T-helper 1 cell treated with Interleukin-12 subunit alpha and Interleukin-12 subunit beta and Interleukin-4 antibody, amounts not matched to agents 30 ng/mL and 1 ng/mL, for 36 hours (primary cell): ENCODE results near the gene TP53AIP1. TPM values are rescaled to one million over a fixed set of nuclear protein-coding genes. Genes with fewer than 3 reads are reported as not detected.

Experiments used
- intact Hi-C: fragments of 100-400 bp; cut with micrococcal nuclease; formaldehyde crosslinking; loops from one replicate; pipeline ENCODE4 v1.15.1; 2024
- total RNA-seq: library from RNA; stranded (reverse); gene quantifications from 2 replicates; pipeline ENCODE4 v1.2.3, GENCODE V29; 2022

Gene TP53AIP1
- total RNA-seq, 1 donor from 2014 or later: not detected

DNA sequence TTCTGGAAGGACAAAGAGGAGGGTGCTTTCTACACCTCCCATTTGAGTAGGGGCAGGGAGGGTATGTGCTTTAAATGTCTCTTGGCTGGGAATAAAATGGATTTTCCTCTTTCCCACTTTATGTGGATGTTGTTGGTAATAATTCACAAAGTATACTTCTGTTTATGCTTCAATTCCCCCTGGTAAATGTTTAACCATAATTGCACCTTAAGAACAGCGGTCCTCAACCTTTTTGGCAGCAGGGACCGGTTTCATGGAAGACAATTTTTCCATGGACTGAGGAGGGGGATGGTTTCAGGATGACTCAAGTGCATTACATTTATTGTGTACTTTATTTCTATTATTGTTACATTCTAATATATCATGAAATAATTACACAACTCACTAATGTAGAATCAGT is 4.0 kb upstream of the TP53AIP1 start:
- intact Hi-C loops: no loop called here

DNA sequence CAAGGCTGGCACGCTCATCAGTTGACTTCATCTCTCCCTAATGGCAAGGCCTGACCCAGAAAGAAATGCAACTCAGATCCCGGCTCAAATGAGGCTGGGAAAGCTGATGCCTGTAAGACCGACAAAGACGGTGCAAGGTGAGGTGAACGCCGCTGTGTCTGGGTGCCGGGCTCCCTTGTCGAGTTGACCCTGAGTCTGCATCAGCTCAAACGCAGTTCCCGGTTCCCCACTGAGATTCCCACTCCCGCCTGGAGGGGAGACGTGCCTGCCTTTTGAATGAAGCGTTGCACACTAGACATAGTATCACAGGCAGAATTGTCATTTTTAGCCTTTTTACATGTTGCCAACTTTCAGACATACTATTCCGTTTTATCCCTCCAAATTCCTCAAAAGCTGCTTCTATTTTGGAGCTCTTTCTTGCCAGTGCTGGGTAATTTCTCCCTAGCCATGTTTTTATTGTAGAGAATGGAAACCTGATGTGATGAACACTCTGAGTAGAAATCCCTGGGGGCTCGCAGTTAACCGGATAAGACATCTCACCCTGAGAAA is 831 bp upstream of the TP53AIP1 start:
- intact Hi-C loops: no loop called here

- intact Hi-C loops: no loop called here
Measured at GRCh38 chr11:128942272-128942612, 429 bp downstream of the TP53AIP1 start.

- intact Hi-C loops: no loop called here
Measured at GRCh38 chr11:128941573-128942271, 949 bp downstream of the TP53AIP1 start.

GRCh38 chr11:128941110-128941509 is 1.6 kb downstream of the TP53AIP1 start:
- intact Hi-C loops: no loop called here

GRCh38 chr11:128940603-128941002 is 2.1 kb downstream of the TP53AIP1 start:
- intact Hi-C loops: no loop called here

- intact Hi-C loops: no loop called here
Measured at GRCh38 chr11:128940156-128940555, 2.5 kb downstream of the TP53AIP1 start.

DNA sequence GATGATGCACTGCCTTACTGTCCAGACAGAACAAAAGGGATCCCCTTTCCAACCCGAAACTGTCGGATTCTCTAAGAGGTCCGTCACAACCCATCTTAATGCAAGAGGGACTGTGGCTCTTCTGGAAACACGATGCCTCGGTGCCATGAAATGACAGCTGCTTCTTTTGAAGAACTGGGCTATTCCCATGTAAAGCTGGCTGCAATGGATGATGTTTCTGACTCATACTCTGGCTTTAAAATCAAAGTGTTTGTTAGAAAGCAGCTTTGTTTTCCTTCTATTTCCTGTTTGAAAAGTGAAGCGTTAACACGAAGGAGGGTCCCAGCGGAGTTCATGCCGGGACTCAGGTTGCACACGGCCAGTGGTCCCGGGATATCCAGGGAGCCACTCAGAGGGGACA is 3.1 kb downstream of the TP53AIP1 start:
- intact Hi-C loops: no loop called here

GRCh38 chr11:128938156-128938885 is 4.3 kb downstream of the TP53AIP1 start:
- intact Hi-C loops: no loop called here

GRCh38 chr11:128937480-128937879 is 5.2 kb downstream of the TP53AIP1 start:
- intact Hi-C loops: no loop called here

DNA sequence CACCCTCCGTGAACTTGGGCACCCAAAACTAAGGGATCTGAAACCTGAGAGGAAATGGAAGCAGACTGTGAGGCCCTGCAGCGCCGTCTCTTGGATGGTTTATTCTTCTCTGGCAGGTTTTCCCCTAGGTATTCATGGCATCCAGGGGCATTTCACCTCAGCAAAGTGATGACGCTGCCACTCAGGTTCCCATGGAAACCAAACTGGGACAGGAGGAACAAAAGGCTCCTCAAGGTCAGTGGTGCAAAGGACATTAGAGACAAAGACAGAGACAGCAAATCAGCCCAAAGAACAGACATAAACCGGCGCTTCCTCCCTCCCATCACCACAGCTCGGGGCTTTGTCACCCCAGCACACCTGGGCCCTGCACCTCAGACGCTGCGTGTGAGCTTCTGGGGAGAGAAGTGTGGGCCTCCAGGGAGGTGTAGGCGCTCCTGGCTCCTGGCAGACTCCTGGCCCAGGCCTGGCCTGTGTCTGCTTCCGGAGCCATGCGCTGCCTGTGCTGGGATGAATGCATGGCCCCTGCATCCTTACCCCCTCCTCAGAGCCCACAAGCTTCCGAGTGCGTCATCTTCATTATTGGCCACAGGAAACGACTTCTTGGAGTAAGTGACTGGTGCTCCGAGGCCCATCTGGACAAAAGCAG is 5.9 kb downstream of the TP53AIP1 start:
- intact Hi-C loops: no loop called here

DNA sequence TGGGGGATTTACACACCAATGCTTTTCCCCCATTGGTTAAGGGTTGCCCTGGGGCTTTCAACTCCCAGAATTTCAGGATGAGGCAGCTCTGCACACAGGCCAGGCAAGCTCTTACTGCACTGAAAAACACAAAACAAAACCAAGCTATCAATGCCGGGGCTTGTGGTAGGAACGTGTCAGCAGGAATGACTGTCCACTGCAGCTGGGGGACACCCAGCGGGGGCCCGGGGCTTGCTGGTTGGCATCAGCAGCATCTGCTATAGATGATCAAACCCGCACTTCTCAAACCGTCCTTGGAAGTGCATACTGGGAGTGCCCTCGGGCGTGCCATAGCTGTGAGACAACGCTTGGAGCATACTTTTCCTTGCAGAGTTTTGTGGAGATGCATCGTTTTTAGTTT is 7.7 kb downstream of the TP53AIP1 start:
- intact Hi-C loops: no loop called here

GRCh38 chr11:128934351-128934750 is 8.3 kb downstream of the TP53AIP1 start:
- intact Hi-C loops: no loop called here

DNA sequence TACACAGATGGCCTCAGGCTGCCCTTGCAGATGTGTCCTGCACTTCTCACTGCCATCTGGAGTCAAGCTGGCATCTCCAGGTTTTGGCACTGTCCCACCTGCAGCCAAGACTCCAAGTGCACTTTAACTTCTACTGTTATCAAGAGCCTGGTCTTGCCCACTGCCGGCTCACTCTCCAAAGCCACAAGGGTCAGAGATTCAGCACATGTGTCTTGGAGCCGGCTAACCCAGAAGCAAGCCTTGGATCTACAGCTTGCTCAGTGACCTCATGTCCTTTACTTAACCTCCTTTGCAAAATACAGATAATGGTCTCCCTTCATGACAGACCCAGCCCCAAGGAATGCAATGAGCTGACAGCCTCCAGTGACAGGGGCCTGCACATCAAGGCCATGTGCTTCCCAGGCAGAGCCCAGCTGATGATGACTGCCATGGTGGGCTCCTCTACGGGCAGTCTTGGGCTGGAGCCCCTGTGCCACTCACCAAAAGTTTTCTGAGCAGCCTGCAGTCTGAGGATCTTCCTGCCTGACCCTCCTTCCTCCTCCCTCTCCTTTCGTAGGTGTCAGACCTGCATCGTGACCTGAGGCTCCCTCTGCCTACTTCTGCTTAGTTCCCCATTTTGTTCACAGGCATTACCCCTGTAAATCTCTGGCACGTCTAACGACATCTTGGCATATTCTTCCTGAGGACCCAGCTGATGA is 9.0 kb downstream of the TP53AIP1 start:
- intact Hi-C loops: no loop called here

DNA sequence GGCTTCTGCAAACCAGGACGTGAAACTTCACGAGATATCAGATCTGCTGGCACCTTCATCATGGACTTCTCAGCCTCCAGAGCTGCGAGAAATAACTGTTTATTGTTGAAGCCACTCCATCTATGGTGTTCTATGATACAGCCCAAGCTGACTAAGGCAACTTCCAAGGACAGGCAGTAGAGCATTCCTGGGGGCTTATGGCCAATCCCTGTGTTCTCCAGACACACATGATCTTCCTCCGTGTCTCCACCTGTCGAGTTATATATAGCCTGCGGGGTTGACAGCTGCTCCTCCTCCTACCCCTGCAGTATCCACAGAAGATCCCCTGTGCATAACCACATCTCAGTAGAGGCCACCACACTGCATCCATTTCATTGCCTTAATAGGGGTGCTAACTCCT is 11.0 kb downstream of the TP53AIP1 start:
- intact Hi-C loops: no loop called here

GRCh38 chr11:128931066-128931465 is 11.6 kb downstream of the TP53AIP1 start:
- intact Hi-C loops: no loop called here

GRCh38 chr11:128929991-128930390 is 12.7 kb downstream of the TP53AIP1 start:
- intact Hi-C loops: no loop called here

- intact Hi-C loops: no loop called here
Measured at GRCh38 chr11:128929468-128929867, 13.2 kb downstream of the TP53AIP1 start.

GRCh38 chr11:128928400-128928799 is 14.3 kb downstream of the TP53AIP1 start:
- intact Hi-C loops: no loop called here

- intact Hi-C loops: no loop called here
Measured at GRCh38 chr11:128927683-128928336, 14.9 kb downstream of the TP53AIP1 start.

GRCh38 chr11:128927108-128927461 is 15.6 kb downstream of the TP53AIP1 start:
- intact Hi-C loops: no loop called here
